Vagina (tissue), 2 donors: ENCODE results near the gene RNF144B. TPM values are rescaled to one million over a fixed set of nuclear protein-coding genes. Genes with fewer than 3 reads are reported as not detected.

Source experiments
- DNase-seq, 2 donors: peaks; one replicate each; pipeline ENCODE4 v3.0.0-alpha.2; 2017; ENCODE audit errors: extremely low spot score in 2 of 2
- H3K27ac ChIP-seq: fragments of 200-600 bp; sonication (generic); one replicate; pipeline ENCODE4 v1.5.1; 2019
- H3K27me3 ChIP-seq: fragments of 200-600 bp; sonication (generic); one replicate; pipeline ENCODE4 v1.5.1; 2019
- H3K36me3 ChIP-seq, 2 donors: fragments of 200-600 bp; sonication (generic); one replicate each; pipeline ENCODE4 v1.5.1; 2017 to 2019
- H3K4me1 ChIP-seq: fragments of 200-600 bp; sonication (generic); one replicate; pipeline ENCODE4 v1.5.1; 2019
- H3K4me3 ChIP-seq, 2 donors: fragments of 200-600 bp; sonication (generic); 1 replicate in 1 of 2; 2 replicates in 1 of 2; pipeline ENCODE4 v1.5.1; 2016 to 2019
- H3K9me3 ChIP-seq: fragments of 200-600 bp; sonication (generic); one replicate; pipeline ENCODE4 v1.5.1; 2019
- CTCF ChIP-seq, 3 experiments: fragments of 450-650 bp in 2 of 3; fragments of 200-600 bp in 1 of 3; sonication (generic) in 1 of 3; IDR thresholded peaks; one replicate each; pipeline ENCODE4 v1.5.1; 2017 to 2019; ENCODE audit warnings: antibody characterized with exemption in 3 of 3, mild to moderate bottlenecking in 2 of 3, moderate library complexity in 2 of 3
- POLR2A ChIP-seq, 2 donors: fragments of 450-650 bp; IDR thresholded peaks; one replicate each; pipeline ENCODE4 v1.6.1; 2017; ENCODE audit warnings: antibody characterized with exemption in 2 of 2, mild to moderate bottlenecking in 2 of 2, moderate library complexity in 2 of 2
- POLR2AphosphoS5 ChIP-seq, 2 donors: sonication (generic); formaldehyde crosslinking; IDR thresholded peaks; one replicate each; pipeline ENCODE4 v1.9.0; 2017; ENCODE audit warnings: antibody characterized with exemption in 2 of 2, mild to moderate bottlenecking in 2 of 2, low read depth in 1 of 2; ENCODE audit not compliant: insufficient read depth in 1 of 2
- intact Hi-C: fragments of 100-400 bp; cut with DNase I; formaldehyde crosslinking; loops from one replicate; pipeline ENCODE4 v1.15.1; 2023
- total RNA-seq: library from RNA; depleted of rRNA; stranded (reverse); fragments of >200 nt; gene quantifications from one replicate; pipeline ENCODE4 v1.2.3, GENCODE V29; 2016

The RNF144B gene
- total RNA-seq, 1 donor from 2014 or later: 6.9 TPM

GRCh38 chr6:18384621-18385020 lies 2.5 kb upstream of the RNF144B start:
- H3K4me3 ChIP-seq: no peak overlapping the region
- no peak for DNase-seq
- intact Hi-C loops: no loop called here
- no peak overlapping the region for H3K27ac ChIP-seq
- H3K36me3 ChIP-seq: no peaks in the 10 kb centered on the region
- H3K9me3 ChIP-seq: no peaks in the 10 kb centered on the region
- peaks cover 13% of the 10 kb centered on the region for H3K4me1 ChIP-seq
- no peak for TF ChIP-seq CTCF (IDR thresholded peaks at IDR 0.05)
- TF ChIP-seq POLR2A (IDR thresholded peaks at IDR 0.05): no peak
- TF ChIP-seq POLR2AphosphoS5 (IDR thresholded peaks at IDR 0.05; ENCODE audit: insufficient read depth in 1 of 2, low read depth in 1 of 2): no peak
- no peaks in the 10 kb centered on the region for H3K27me3 ChIP-seq

- H3K27me3 ChIP-seq: no peaks in the 10 kb centered on the region
- intact Hi-C loops: no loop called here
- no peak overlapping the region for H3K27ac ChIP-seq
- peak overlapping the region in 1 of 2 donors; percentile 50 for H3K4me3 ChIP-seq
- H3K9me3 ChIP-seq: no peaks in the 10 kb centered on the region
- peaks cover 8% of the 10 kb centered on the region for H3K4me1 ChIP-seq
- DNase-seq: no peak
- H3K36me3 ChIP-seq: no peaks in the 10 kb centered on the region
- no peak for TF ChIP-seq POLR2A (IDR thresholded peaks at IDR 0.05)
- TF ChIP-seq POLR2AphosphoS5 (IDR thresholded peaks at IDR 0.05; ENCODE audit: insufficient read depth in 1 of 2, low read depth in 1 of 2): peak in 1 of 2 donors; percentile 30
These were observed 713 bp upstream of the RNF144B start for GRCh38 chr6:18386298-18386976.

- intact Hi-C loops: no loop called here
- peak overlapping the region; percentile 62 for H3K27ac ChIP-seq
- H3K4me1 ChIP-seq: peaks cover 8% of the 10 kb centered on the region
- no peaks in the 10 kb centered on the region for H3K27me3 ChIP-seq
- no peaks in the 10 kb centered on the region for H3K9me3 ChIP-seq
- no peak for DNase-seq
- H3K4me3 ChIP-seq: peak overlapping the region; percentile 50 to 51
- no peaks in the 10 kb centered on the region for H3K36me3 ChIP-seq
- TF ChIP-seq POLR2AphosphoS5 (IDR thresholded peaks at IDR 0.05; ENCODE audit: insufficient read depth in 1 of 2, low read depth in 1 of 2): no peak
- no peak for TF ChIP-seq POLR2A (IDR thresholded peaks at IDR 0.05)
- no peak for TF ChIP-seq CTCF (IDR thresholded peaks at IDR 0.05)
These were observed 1.1 kb downstream of the RNF144B start for GRCh38 chr6:18388271-18388670.

- Histone ChIP-seq H3K9me3 (no peaks in the 10 kb centered on the region), H3K4me1 (peaks cover 8% of the 10 kb centered on the region), H3K27ac (peak overlapping the region; percentile 62), H3K27me3 (no peaks in the 10 kb centered on the region), H3K4me3 (peak overlapping the region; percentile 50 to 51), H3K36me3 (no peaks in the 10 kb centered on the region)
- DNase-seq: no peak
- intact Hi-C loops: no loop called here
- TF ChIP-seq POLR2A (IDR thresholded peaks at IDR 0.05): no peak
- TF ChIP-seq POLR2AphosphoS5 (IDR thresholded peaks at IDR 0.05; ENCODE audit: insufficient read depth in 1 of 2, low read depth in 1 of 2): no peak
- no peak for TF ChIP-seq CTCF (IDR thresholded peaks at IDR 0.05)
These were observed 1.8 kb downstream of the RNF144B start for GRCh38 chr6:18388942-18389341.

GRCh38 chr6:18389479-18389878 lies 2.3 kb downstream of the RNF144B start:
- Histone ChIP-seq H3K27ac (peak overlapping the region; percentile 62), H3K27me3 (no peaks in the 10 kb centered on the region), H3K4me3 (peak overlapping the region in 1 of 2 donors; percentile 50), H3K9me3 (no peaks in the 10 kb centered on the region), H3K4me1 (peaks cover 8% of the 10 kb centered on the region), H3K36me3 (no peaks in the 10 kb centered on the region)
- intact Hi-C loops: no loop called here
- DNase-seq: no peak
- TF ChIP-seq POLR2AphosphoS5 (IDR thresholded peaks at IDR 0.05; ENCODE audit: insufficient read depth in 1 of 2, low read depth in 1 of 2) (no peak), POLR2A (IDR thresholded peaks at IDR 0.05) (no peak), CTCF (IDR thresholded peaks at IDR 0.05) (no peak)
